HG02970 (cell line): ENCODE measurements around the gene APBA2.

Source experiments
- ATAC-seq: cut with Tn5 transposase; IDR thresholded peaks from one replicate; pipeline ENCODE4 v1.9.1; 2021; ENCODE audit warnings: mild to moderate bottlenecking, moderate library complexity, moderate number of reproducible peaks; ENCODE audit not compliant: unreplicated experiment, low FRiP score

APBA2 gene

GRCh38 chr15:28892789-28893610 lies 7.2 kb downstream of the APBA2 start:
- no peak for ATAC-seq

GRCh38 chr15:28894631-28895030 lies 8.9 kb downstream of the APBA2 start:
- ATAC-seq: no peak

- ATAC-seq: no peak
These were observed 9.4 kb downstream of the APBA2 start for GRCh38 chr15:28895146-28895545.

- ATAC-seq: no peak
These were observed 9.8 kb downstream of the APBA2 start for GRCh38 chr15:28895566-28895965.

GRCh38 chr15:28896951-28897350 lies 11.2 kb downstream of the APBA2 start:
- no peak for ATAC-seq

- no peak for ATAC-seq
These were observed 12.2 kb downstream of the APBA2 start for GRCh38 chr15:28897861-28898585.

- no peak for ATAC-seq
These were observed 13.4 kb downstream of the APBA2 start for GRCh38 chr15:28899061-28899738.

- no peak for ATAC-seq
These were observed 14.5 kb downstream of the APBA2 start for GRCh38 chr15:28900041-28900891.

- no peak for ATAC-seq
These were observed 15.3 kb downstream of the APBA2 start for GRCh38 chr15:28900892-28901586.

GRCh38 chr15:28901587-28901980 lies 15.8 kb downstream of the APBA2 start:
- no peak for ATAC-seq

GRCh38 chr15:28901987-28902745 lies 16.4 kb downstream of the APBA2 start:
- no peak for ATAC-seq

GRCh38 chr15:28902856-28903255 lies 17.1 kb downstream of the APBA2 start:
- no peak for ATAC-seq

- ATAC-seq: no peak
These were observed 17.8 kb downstream of the APBA2 start for GRCh38 chr15:28903555-28903954.

- no peak for ATAC-seq
These were observed 18.2 kb downstream of the APBA2 start for GRCh38 chr15:28904003-28904402.

- no peak for ATAC-seq
These were observed 19.0 kb downstream of the APBA2 start for GRCh38 chr15:28904541-28905315.

GRCh38 chr15:28907338-28907960 lies 21.7 kb downstream of the APBA2 start:
- ATAC-seq: no peak

GRCh38 chr15:28909958-28910500 lies 24.3 kb downstream of the APBA2 start:
- no peak for ATAC-seq
